Endodermal cell (in vitro differentiated cells): ENCODE data around the gene EML4. TPM values are rescaled to one million over a fixed set of nuclear protein-coding genes. Genes with fewer than 3 reads are reported as not detected.

Source experiments
- DNase-seq: peaks from one replicate; pipeline ENCODE4 v3.0.0-alpha.2; 2017
- H3K27ac ChIP-seq: 2 replicates; pipeline ENCODE4 v1.5.1; 2013; ENCODE audit warnings: mild to moderate bottlenecking, low read depth, low read length, moderate library complexity
- H3K27me3 ChIP-seq: 2 replicates; pipeline ENCODE4 v1.6.1; 2013; ENCODE audit warnings: mild to moderate bottlenecking, low read length, moderate library complexity; ENCODE audit not compliant: insufficient read depth, control insufficient read depth, poor library complexity, severe bottlenecking
- H3K36me3 ChIP-seq: 2 replicates; pipeline ENCODE4 v1.7.0; 2013; ENCODE audit warnings: mild to moderate bottlenecking, low read length, moderate library complexity; ENCODE audit not compliant: control insufficient read depth, insufficient read depth
- H3K4me1 ChIP-seq: one replicate; pipeline ENCODE4 v1.7.0; 2013; ENCODE audit warnings: low read length; ENCODE audit not compliant: control insufficient read depth, insufficient read depth
- H3K4me3 ChIP-seq: 2 replicates; pipeline ENCODE4 v1.5.1; 2013; ENCODE audit warnings: mild to moderate bottlenecking, low read length, moderate library complexity
- H3K9ac ChIP-seq: 2 replicates; pipeline ENCODE4 v1.6.1; 2013; ENCODE audit warnings: mild to moderate bottlenecking, low read length, moderate library complexity; ENCODE audit not compliant: poor library complexity, severe bottlenecking; ENCODE audit errors: extremely low read depth
- H3K9me3 ChIP-seq: 2 replicates; pipeline ENCODE4 v1.6.1; 2013; ENCODE audit warnings: mild to moderate bottlenecking, low read length, moderate library complexity; ENCODE audit not compliant: control insufficient read depth
- H3K27ac Mint-ChIP-seq: 2 replicates; pipeline ENCODE4 v1.8.0; 2020; ENCODE audit warnings: mixed read lengths
- H3K27me3 Mint-ChIP-seq: 2 replicates; pipeline ENCODE4 v1.8.0; 2021; ENCODE audit warnings: mild to moderate bottlenecking, mixed read lengths; ENCODE audit not compliant: insufficient read depth
- H3K36me3 Mint-ChIP-seq: 2 replicates; pipeline ENCODE4 v1.8.0; 2020; ENCODE audit warnings: low read depth, mixed read lengths
- H3K4me1 Mint-ChIP-seq: 2 replicates; pipeline ENCODE4 v1.8.0; 2020; ENCODE audit warnings: mixed read lengths
- H3K4me3 Mint-ChIP-seq: 2 replicates; pipeline ENCODE4 v1.8.0; 2020; ENCODE audit warnings: mild to moderate bottlenecking, moderate library complexity, mixed read lengths
- H3K9me3 Mint-ChIP-seq: 2 replicates; pipeline ENCODE4 v1.8.0; 2020; ENCODE audit warnings: mild to moderate bottlenecking, mixed read lengths
- WGBS, 2 experiments: methylation state at CpG; one replicate each; pipeline versions ENCODE4 v1.1.5 to v1.1.7; 2013; ENCODE audit warnings: missing lambda C conversion rate in 2 of 2, mixed read lengths in 1 of 2; ENCODE audit not compliant: insufficient coverage in 1 of 2, insufficient read length in 1 of 2; 5-methylcytosine and 5-hydroxymethylcytosine counted together
- total RNA-seq, 2 donors: library from RNA; stranded (reverse); fragmentation: NEBNext Ultra II Directional in 1 of 2; extraction: Animal tissue kit (Norgen Biotek cat#: 25700) in 1 of 2; gene quantifications; 2 replicates in 1 of 2; 3 replicates in 1 of 2; pipeline ENCODE4 v1.2.1, GENCODE V29; 2021
- TF ChIP-seq, protein P1 (sequence below): fragments of 200-600 bp; sonication (generic); conservative IDR thresholded peaks from 2 replicates; pipeline ENCODE4 v1.5.0; 2021; ENCODE audit warnings: antibody characterized with exemption, mild to moderate bottlenecking

The EML4 gene
- total RNA-seq, 2 donors from 2014 or later = 84.6 to 90.9 TPM

DNA sequence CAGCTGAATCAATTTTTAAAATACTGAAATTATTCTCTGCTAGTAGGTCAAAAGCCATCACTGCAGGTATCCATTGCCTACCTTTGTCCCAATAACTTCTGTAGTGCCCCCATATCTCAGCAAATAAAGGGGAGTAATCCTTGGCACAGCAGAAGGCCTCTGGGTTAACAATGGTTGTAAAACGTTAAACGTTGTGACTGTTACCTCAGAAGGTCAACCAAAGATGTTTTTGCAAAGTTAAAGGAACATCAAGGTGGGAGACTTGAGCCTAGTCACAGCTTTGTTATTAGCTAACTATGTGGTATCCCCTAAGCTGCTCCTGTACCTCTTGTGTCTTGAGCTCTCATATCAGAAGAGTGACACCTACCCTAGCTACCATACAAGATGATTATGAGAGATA is 131.4 kb downstream of the EML4 start:
- TF ChIP-seq, protein P1, sequence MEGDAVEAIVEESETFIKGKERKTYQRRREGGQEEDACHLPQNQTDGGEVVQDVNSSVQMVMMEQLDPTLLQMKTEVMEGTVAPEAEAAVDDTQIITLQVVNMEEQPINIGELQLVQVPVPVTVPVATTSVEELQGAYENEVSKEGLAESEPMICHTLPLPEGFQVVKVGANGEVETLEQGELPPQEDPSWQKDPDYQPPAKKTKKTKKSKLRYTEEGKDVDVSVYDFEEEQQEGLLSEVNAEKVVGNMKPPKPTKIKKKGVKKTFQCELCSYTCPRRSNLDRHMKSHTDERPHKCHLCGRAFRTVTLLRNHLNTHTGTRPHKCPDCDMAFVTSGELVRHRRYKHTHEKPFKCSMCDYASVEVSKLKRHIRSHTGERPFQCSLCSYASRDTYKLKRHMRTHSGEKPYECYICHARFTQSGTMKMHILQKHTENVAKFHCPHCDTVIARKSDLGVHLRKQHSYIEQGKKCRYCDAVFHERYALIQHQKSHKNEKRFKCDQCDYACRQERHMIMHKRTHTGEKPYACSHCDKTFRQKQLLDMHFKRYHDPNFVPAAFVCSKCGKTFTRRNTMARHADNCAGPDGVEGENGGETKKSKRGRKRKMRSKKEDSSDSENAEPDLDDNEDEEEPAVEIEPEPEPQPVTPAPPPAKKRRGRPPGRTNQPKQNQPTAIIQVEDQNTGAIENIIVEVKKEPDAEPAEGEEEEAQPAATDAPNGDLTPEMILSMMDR = no peak
- Histone ChIP-seq H3K9ac (no peak overlapping the region), H3K4me3 (no peak overlapping the region), H3K36me3 (peaks cover 89% of the 10 kb centered on the region), H3K27me3 (no peaks in the 10 kb centered on the region), H3K4me1 (no peaks in the 10 kb centered on the region), H3K9me3 (no peaks in the 10 kb centered on the region), H3K27ac (no peak overlapping the region)
- no peaks in the 10 kb centered on the region for H3K9me3 Mint-ChIP-seq
- no peak overlapping the region for H3K27ac Mint-ChIP-seq
- 92 to 100% methylated on average over 2 of the region's 2 CpGs for WGBS, 2 experiments
- H3K4me1 Mint-ChIP-seq = no peaks in the 10 kb centered on the region
- H3K4me3 Mint-ChIP-seq = no peak overlapping the region
- no peak for DNase-seq
- peaks cover 44% of the 10 kb centered on the region for H3K36me3 Mint-ChIP-seq
- H3K27me3 Mint-ChIP-seq = no peaks in the 10 kb centered on the region

DNA sequence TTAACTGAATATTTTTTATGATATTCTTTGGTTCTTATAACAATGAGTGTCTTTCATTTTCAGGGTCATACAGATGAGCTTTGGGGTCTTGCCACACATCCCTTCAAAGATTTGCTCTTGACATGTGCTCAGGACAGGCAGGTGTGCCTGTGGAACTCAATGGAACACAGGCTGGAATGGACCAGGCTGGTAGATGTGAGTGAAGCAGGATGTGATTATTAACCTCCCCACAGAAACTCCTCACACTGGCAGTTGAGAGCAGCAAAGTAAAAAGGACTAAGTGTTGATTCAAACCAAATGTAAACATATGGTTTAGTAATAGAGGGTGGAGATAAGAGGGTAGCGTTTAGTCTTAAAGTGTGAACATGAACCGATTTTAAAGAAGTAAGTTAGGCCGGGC is 134.1 kb downstream of the EML4 start:
- Histone ChIP-seq H3K4me1 (no peaks in the 10 kb centered on the region), H3K36me3 (peaks cover 75% of the 10 kb centered on the region), H3K9ac (no peak overlapping the region), H3K9me3 (no peaks in the 10 kb centered on the region), H3K27me3 (no peaks in the 10 kb centered on the region), H3K4me3 (no peak overlapping the region), H3K27ac (no peak overlapping the region)
- DNase-seq = no peak
- 95 to 100% methylated on average over 2 to 3 of the region's 3 CpGs for WGBS, 2 experiments
- H3K27me3 Mint-ChIP-seq = no peaks in the 10 kb centered on the region
- no peak overlapping the region for H3K4me3 Mint-ChIP-seq
- no peaks in the 10 kb centered on the region for H3K4me1 Mint-ChIP-seq
- no peak overlapping the region for H3K27ac Mint-ChIP-seq
- peaks cover 46% of the 10 kb centered on the region for H3K36me3 Mint-ChIP-seq
- H3K9me3 Mint-ChIP-seq = no peaks in the 10 kb centered on the region
- TF ChIP-seq, protein P1 = no peak

DNA sequence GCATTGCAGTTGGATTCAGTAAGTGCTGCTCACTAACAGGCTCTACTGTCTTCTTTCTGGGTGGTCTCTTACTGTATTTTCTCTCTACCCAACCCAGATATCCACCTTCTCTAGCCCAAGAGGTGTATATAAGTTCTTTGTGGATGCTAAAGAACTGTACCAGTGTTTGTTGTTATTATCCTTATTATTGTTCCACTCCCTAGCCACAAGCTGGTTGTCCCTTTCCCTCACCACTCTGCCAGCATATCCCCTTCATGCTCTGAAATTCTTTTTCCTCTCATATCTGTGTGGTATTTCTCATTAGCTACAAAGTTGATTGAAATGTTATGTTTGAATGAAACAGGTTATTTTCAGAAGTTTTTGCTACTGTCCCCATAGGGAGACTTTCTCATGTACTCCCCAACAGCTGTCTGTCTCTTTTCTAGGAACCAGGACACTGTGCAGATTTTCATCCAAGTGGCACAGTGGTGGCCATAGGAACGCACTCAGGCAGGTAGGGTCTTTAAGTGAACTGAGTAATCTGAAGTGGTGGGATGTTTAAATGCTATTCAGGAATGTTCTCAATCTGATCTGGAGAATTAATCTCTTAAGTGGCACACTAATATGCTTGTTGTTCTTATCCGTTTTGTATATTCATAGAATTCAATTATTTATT is 135.0 kb downstream of the EML4 start:
- H3K27ac ChIP-seq = no peak overlapping the region
- 93% methylated on average over 2 of the region's 2 CpGs; no CpG with 5 or more reads in 1 of the 2 experiments for WGBS, 2 experiments
- H3K27me3 Mint-ChIP-seq = no peaks in the 10 kb centered on the region

More for the DNA sequence above, 135.0 kb downstream of the EML4 start:
- Mint-ChIP-seq H3K4me1 (no peaks in the 10 kb centered on the region), H3K36me3 (peaks cover 45% of the 10 kb centered on the region), H3K4me3 (no peak overlapping the region), H3K9me3 (no peaks in the 10 kb centered on the region), H3K27ac (no peak overlapping the region)
- no peak overlapping the region for H3K4me3 ChIP-seq
- no peaks in the 10 kb centered on the region for H3K4me1 ChIP-seq
- H3K9me3 ChIP-seq = no peaks in the 10 kb centered on the region
- TF ChIP-seq, protein P1 = no peak
- no peak overlapping the region for H3K9ac ChIP-seq
- no peaks in the 10 kb centered on the region for H3K27me3 ChIP-seq
- peaks cover 70% of the 10 kb centered on the region for H3K36me3 ChIP-seq
- no peak for DNase-seq
